ENCODE measurements around the gene PDSS2. TPM values are rescaled to one million over a fixed set of nuclear protein-coding genes. Genes with fewer than 3 reads are reported as not detected.
A peak's percentile ranks its signal among the peaks of the same experiment; 100 is the strongest.

The PDSS2 gene
- total RNA-seq, 1 experiment from 2014 or later, result 12.1 TPM

GRCh38 chr6:107458672-107459282, 587 bp downstream of the PDSS2 start:
- Histone ChIP-seq H3K23ac (ENCODE audit: insufficient read length, low read depth, low read length) (no peak overlapping the region), H2BK12ac (ENCODE audit: insufficient read length, low read depth, low read length) (no peak overlapping the region), H3K4me1 (ENCODE audit: insufficient read depth, low read length) (no peaks in the 10 kb centered on the region), H4K20me1 (ENCODE audit: control insufficient read depth, insufficient read depth, insufficient read length) (peaks cover 2% of the 10 kb centered on the region), H3K14ac (ENCODE audit: insufficient read depth, low read length) (peak overlapping the region; percentile 10), H2AFZ (ENCODE audit: low read length) (no peak overlapping the region), H3K4me2 (ENCODE audit: insufficient read depth, insufficient read length, low read length) (peak overlapping the region; percentile 49), H3K23me2 (ENCODE audit: insufficient read length, low read depth, low read length, poor library complexity, severe bottlenecking) (peaks cover 11% of the 10 kb centered on the region), H4K8ac (replicated peaks; ENCODE audit: insufficient read length, low read depth, low read length) (no peak overlapping the region), H3K56ac (ENCODE audit: insufficient read length, low read depth, low read length) (no peak overlapping the region), H4K5ac (ENCODE audit: insufficient read length, low read depth, low read length) (no peak overlapping the region), H3K9ac (ENCODE audit: extremely low read depth, insufficient read length, low read length) (peak overlapping the region; percentile 66), H3K9me3 (ENCODE audit: control insufficient read depth, low read depth, low read length) (no peaks in the 10 kb centered on the region), H3K27ac (ENCODE audit: insufficient read length, low read depth, low read length) (peak overlapping the region; percentile 67), H2BK5ac (ENCODE audit: insufficient read length, low read length) (no peak overlapping the region), H2BK15ac (ENCODE audit: low read depth, low read length) (no peak overlapping the region), H3K4ac (ENCODE audit: low read depth, low read length) (no peak overlapping the region), H3K27me3 (ENCODE audit: insufficient read depth, low read length) (no peaks in the 10 kb centered on the region), H3T11ph (ENCODE audit: low read length) (no peak overlapping the region), H3K79me2 (ENCODE audit: insufficient read depth, low read length) (no peaks in the 10 kb centered on the region), H4K91ac (ENCODE audit: insufficient read length, low read depth, low read length) (no peak overlapping the region), H2BK120ac (ENCODE audit: low read depth, low read length, poor library complexity, severe bottlenecking) (no peak overlapping the region), H3K79me1 (ENCODE audit: insufficient read depth, low read depth, low read length, poor library complexity, severe bottlenecking) (peaks cover 3% of the 10 kb centered on the region), H3K18ac (ENCODE audit: insufficient read length, low read depth, low read length) (peak overlapping the region; percentile 39), H2BK20ac (ENCODE audit: low read depth, low read length, poor library complexity, severe bottlenecking) (no peak overlapping the region), H2AK5ac (ENCODE audit: insufficient read length, low read length) (no peak overlapping the region)
- Mint-ChIP-seq H3K4me3 (peak overlapping the region; percentile 88 to 94), H3K27me3 (ENCODE audit: low read depth) (no peaks in the 10 kb centered on the region), H3K4me1 (peaks cover 9 to 14% of the 10 kb centered on the region in 2 experiments), H3K27ac (peak overlapping the region; percentile 71 to 99 (median 97)), H3K9me3 (no peaks in the 10 kb centered on the region), H3K36me3 (ENCODE audit: insufficient read depth in 1 of 3, low read depth in 3 of 3) (no peaks in the 10 kb centered on the region)
- TF ChIP-seq, protein P1, sequence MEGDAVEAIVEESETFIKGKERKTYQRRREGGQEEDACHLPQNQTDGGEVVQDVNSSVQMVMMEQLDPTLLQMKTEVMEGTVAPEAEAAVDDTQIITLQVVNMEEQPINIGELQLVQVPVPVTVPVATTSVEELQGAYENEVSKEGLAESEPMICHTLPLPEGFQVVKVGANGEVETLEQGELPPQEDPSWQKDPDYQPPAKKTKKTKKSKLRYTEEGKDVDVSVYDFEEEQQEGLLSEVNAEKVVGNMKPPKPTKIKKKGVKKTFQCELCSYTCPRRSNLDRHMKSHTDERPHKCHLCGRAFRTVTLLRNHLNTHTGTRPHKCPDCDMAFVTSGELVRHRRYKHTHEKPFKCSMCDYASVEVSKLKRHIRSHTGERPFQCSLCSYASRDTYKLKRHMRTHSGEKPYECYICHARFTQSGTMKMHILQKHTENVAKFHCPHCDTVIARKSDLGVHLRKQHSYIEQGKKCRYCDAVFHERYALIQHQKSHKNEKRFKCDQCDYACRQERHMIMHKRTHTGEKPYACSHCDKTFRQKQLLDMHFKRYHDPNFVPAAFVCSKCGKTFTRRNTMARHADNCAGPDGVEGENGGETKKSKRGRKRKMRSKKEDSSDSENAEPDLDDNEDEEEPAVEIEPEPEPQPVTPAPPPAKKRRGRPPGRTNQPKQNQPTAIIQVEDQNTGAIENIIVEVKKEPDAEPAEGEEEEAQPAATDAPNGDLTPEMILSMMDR (conservative IDR thresholded peaks at IDR 0.05), result no peak
- peak; percentile 43 for DNase-seq
- WGBS (ENCODE audit: extremely low coverage, insufficient read length, low lambda C conversion rate), result no CpG with 5 or more reads among the region's 29 CpGs
